Neural cell (in vitro differentiated cells): Measurements from ENCODE around the gene ARHGAP6. TPM values are rescaled to one million over a fixed set of nuclear protein-coding genes. Genes with fewer than 3 reads are reported as not detected.

Experiments
- H2AFZ ChIP-seq: fragments of 200-600, 300-800 bp; sonication (generic), shearing (Covaris generic); 2 replicates; pipeline ENCODE4 v1.6.0; 2014; ENCODE audit warnings: low read depth, mild to moderate bottlenecking, antibody characterized with exemption, low read length, moderate library complexity
- H3F3A ChIP-seq: fragments of 200-600 bp; shearing (Covaris generic); 2 replicates; pipeline ENCODE4 v1.6.1; 2016; ENCODE audit warnings: mild to moderate bottlenecking, moderate library complexity, mixed read lengths, antibody characterized with exemption, low read length; ENCODE audit not compliant: insufficient read depth, poor library complexity, severe bottlenecking
- H3K27ac ChIP-seq: fragments of 200-600, 300-800 bp; sonication (generic), shearing (Covaris generic); 2 replicates; pipeline ENCODE4 v1.5.1; 2014; ENCODE audit warnings: mild to moderate bottlenecking, low read length, moderate library complexity
- H3K27me3 ChIP-seq: fragments of 300-800, 200-600 bp; sonication (generic), shearing (Covaris generic); 2 replicates; pipeline ENCODE4 v1.6.0; 2014; ENCODE audit warnings: mild to moderate bottlenecking, low read depth, low read length, moderate library complexity; ENCODE audit not compliant: insufficient read depth
- H3K36me3 ChIP-seq: fragments of 300-800, 200-600 bp; sonication (generic), shearing (Covaris generic); 2 replicates; pipeline ENCODE4 v1.5.1; 2014; ENCODE audit warnings: mild to moderate bottlenecking, antibody characterized with exemption, low read length, moderate library complexity; ENCODE audit not compliant: insufficient read depth
- H3K4me2 ChIP-seq: fragments of 300-800, 200-600 bp; sonication (generic), shearing (Covaris generic); 2 replicates; pipeline ENCODE4 v1.6.0; 2014; ENCODE audit warnings: mild to moderate bottlenecking, low read length
- H3K4me3 ChIP-seq: fragments of 300-800, 200-600 bp; sonication (generic), shearing (Covaris generic); 2 replicates; pipeline ENCODE4 v1.5.1; 2014; ENCODE audit warnings: mild to moderate bottlenecking, low read length, moderate library complexity
- H3K79me2 ChIP-seq: fragments of 200-600 bp; shearing (Covaris generic); replicated peaks from 2 replicates; pipeline ENCODE4 v1.6.0; 2014; ENCODE audit warnings: mild to moderate bottlenecking, low read length, moderate library complexity; ENCODE audit not compliant: insufficient read depth
- H3K9ac ChIP-seq: fragments of 300-800, 200-600 bp; sonication (generic), shearing (Covaris generic); 2 replicates; pipeline ENCODE4 v1.6.1; 2016; ENCODE audit warnings: mild to moderate bottlenecking, low read length, mixed read lengths
- H3K9me2 ChIP-seq: fragments of 200-600 bp; shearing (Covaris generic); 2 replicates; pipeline ENCODE4 v1.6.1; 2016; ENCODE audit warnings: mild to moderate bottlenecking, low read length, mixed read lengths; ENCODE audit not compliant: insufficient read depth
- H3K9me3 ChIP-seq: fragments of 200-600, 300-800 bp; sonication (generic), shearing (Covaris generic); 2 replicates; pipeline ENCODE4 v1.6.1; 2016; ENCODE audit warnings: mild to moderate bottlenecking, mixed run types, low read length, moderate library complexity, mixed read lengths
- H4K20me1 ChIP-seq: fragments of 200-600 bp; shearing (Covaris generic); 2 replicates; pipeline ENCODE4 v1.6.1; 2016; ENCODE audit warnings: mild to moderate bottlenecking, mixed run types; ENCODE audit not compliant: insufficient read depth
- CTCF ChIP-seq: fragments of 450-650 bp; IDR thresholded peaks from 2 replicates; pipeline ENCODE4 v1.5.1; 2014; ENCODE audit warnings: antibody characterized with exemption, mild to moderate bottlenecking, moderate library complexity; ENCODE audit not compliant: poor library complexity, severe bottlenecking
- EP300 ChIP-seq: fragments of 450-650 bp; conservative IDR thresholded peaks from 2 replicates; pipeline ENCODE4 v1.6.1; 2014; ENCODE audit warnings: antibody characterized with exemption, mild to moderate bottlenecking, moderate library complexity; ENCODE audit not compliant: poor library complexity, severe bottlenecking
- EZH2 ChIP-seq: fragments of 200-600, 300-800 bp; shearing (Covaris generic), sonication (generic); IDR thresholded peaks from 2 replicates; pipeline ENCODE4 v1.6.1; 2014; ENCODE audit warnings: antibody characterized with exemption, low read length, borderline replicate concordance, mild to moderate bottlenecking; ENCODE audit not compliant: insufficient read depth, poor library complexity, severe bottlenecking
- MXI1 ChIP-seq: fragments of 450-650 bp; conservative IDR thresholded peaks from 2 replicates; pipeline ENCODE4 v1.6.1; 2014; ENCODE audit warnings: antibody characterized with exemption, mild to moderate bottlenecking; ENCODE audit not compliant: poor library complexity, severe bottlenecking
- POLR2AphosphoS5 ChIP-seq: IDR thresholded peaks from 2 replicates; pipeline ENCODE4 v1.6.1; 2012
- RAD21 ChIP-seq: fragments of 450-650 bp; conservative IDR thresholded peaks from 2 replicates; pipeline ENCODE4 v1.6.1; 2014; ENCODE audit warnings: antibody characterized with exemption, mild to moderate bottlenecking, moderate library complexity
- REST ChIP-seq: IDR thresholded peaks from 2 replicates; pipeline ENCODE4 v1.6.1; 2012; ENCODE audit warnings: borderline replicate concordance
- SMC3 ChIP-seq: fragments of 450-650 bp; conservative IDR thresholded peaks from 2 replicates; pipeline ENCODE4 v1.6.1; 2014; ENCODE audit warnings: antibody characterized with exemption, mild to moderate bottlenecking, moderate library complexity; ENCODE audit not compliant: poor library complexity
- TAF1 ChIP-seq: IDR thresholded peaks from 2 replicates; pipeline ENCODE4 v1.6.1; 2012; ENCODE audit warnings: low read depth
- polyA plus RNA-seq: library from polyadenylated mRNA; depleted of rRNA; stranded (reverse); fragments of >200 nt; gene quantifications from 2 replicates; pipeline ENCODE4 v1.2.3, GENCODE V29; 2014

Gene ARHGAP6
- polyA plus RNA-seq, 1 donor from 2014 or later: 0.40 TPM

- Histone ChIP-seq H3K79me2 (no peaks in the 10 kb centered on the region), H3K4me3 (no peak overlapping the region), H3K9ac (no peak overlapping the region), H3K27ac (no peak overlapping the region), H3K27me3 (no peaks in the 10 kb centered on the region), H3F3A (no peaks in the 10 kb centered on the region), H4K20me1 (no peaks in the 10 kb centered on the region), H3K36me3 (no peaks in the 10 kb centered on the region), H3K4me2 (no peak overlapping the region), H3K9me3 (no peaks in the 10 kb centered on the region), H3K9me2 (no peaks in the 10 kb centered on the region), H2AFZ (no peak overlapping the region)
- TF ChIP-seq RAD21 (no peak), TAF1 (no peak), CTCF (no peak), SMC3 (no peak), POLR2AphosphoS5 (no peak), EP300 (no peak), REST (no peak), EZH2 (no peak), MXI1 (no peak)
Measured at GRCh38 chrX:11386812-11387211, 278.9 kb downstream of the ARHGAP6 start.

- Histone ChIP-seq H3K27me3 (no peaks in the 10 kb centered on the region), H3K27ac (no peak overlapping the region), H3K9me3 (no peaks in the 10 kb centered on the region), H3K4me3 (no peak overlapping the region), H3K9ac (no peak overlapping the region), H4K20me1 (no peaks in the 10 kb centered on the region), H3K9me2 (no peaks in the 10 kb centered on the region), H3K4me2 (no peak overlapping the region), H2AFZ (no peak overlapping the region), H3K36me3 (no peaks in the 10 kb centered on the region), H3F3A (no peaks in the 10 kb centered on the region), H3K79me2 (no peaks in the 10 kb centered on the region)
- TF ChIP-seq EZH2 (no peak), TAF1 (no peak), REST (no peak), SMC3 (no peak), EP300 (no peak), RAD21 (no peak), MXI1 (no peak), POLR2AphosphoS5 (no peak), CTCF (no peak)
Measured at GRCh38 chrX:11386001-11386523, 279.7 kb downstream of the ARHGAP6 start.
